Activated CD8-positive, alpha-beta memory T cell treated with anti-CD3 and anti-CD28 coated beads, Interleukin-2, amount 50 U/mL, for 4 hours (primary cell): Measurements from ENCODE around the gene POLG2.
"Not testable (repeated sequence)": the region's sequence is repeated elsewhere in the genome, so short reads cannot be mapped to it uniquely, and the experiment has no call there.

Experiments
- DNase-seq: peaks from one replicate; pipeline ENCODE4 v3.0.0-alpha.2; 2020

POLG2 gene

GRCh38 chr17:64480951-64481350 is 15.9 kb downstream of the POLG2 start:
- no peak for DNase-seq

DNA sequence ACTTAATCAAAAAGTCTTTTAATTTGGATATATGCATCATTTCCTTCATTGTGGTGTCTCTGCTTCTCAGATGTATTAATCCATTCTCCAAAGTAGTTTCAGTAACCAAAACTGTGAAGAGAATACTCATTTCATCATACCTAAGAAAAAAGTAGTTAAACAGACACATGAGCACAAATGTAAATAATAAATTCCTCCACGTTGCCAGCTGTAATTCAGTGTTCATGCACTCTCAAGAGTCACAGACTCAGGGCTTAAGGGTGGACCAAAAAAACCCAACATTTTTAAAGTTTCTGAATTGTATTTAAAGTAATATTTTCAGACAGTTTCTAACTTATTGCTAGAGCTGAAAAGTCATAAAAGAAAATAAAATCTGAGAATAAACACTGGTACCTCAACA is 19.0 kb downstream of the POLG2 start:
- DNase-seq = no peak

- DNase-seq = no peak
Observed at GRCh38 chr17:64472564-64472963, 24.3 kb downstream of the POLG2 start.

DNA sequence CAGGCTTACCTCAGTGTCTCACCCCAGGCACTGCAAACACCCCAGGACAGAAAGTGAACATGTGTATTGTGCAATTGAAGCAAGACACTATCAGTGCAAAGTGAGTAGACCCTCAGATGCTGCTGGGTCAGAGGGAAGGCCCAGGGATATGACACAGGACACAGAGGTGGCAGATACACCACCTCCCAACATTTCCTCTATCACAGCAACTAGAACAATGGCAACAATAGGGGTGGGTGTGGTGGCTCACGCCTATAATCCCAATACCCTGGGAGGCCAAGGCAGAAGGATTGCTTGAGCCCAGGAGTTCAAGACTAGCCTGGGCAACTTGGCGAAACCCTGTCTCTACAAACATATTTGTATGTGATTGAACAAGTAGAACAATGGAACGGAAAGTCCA is 25.4 kb downstream of the POLG2 start:
- no peak for DNase-seq

GRCh38 chr17:64470625-64471024 is 26.2 kb downstream of the POLG2 start:
- no peak for DNase-seq

GRCh38 chr17:64466834-64467233 is 30.0 kb downstream of the POLG2 start:
- DNase-seq = not testable (repeated sequence)

GRCh38 chr17:64466019-64466735 is 30.7 kb downstream of the POLG2 start:
- no peak for DNase-seq

DNA sequence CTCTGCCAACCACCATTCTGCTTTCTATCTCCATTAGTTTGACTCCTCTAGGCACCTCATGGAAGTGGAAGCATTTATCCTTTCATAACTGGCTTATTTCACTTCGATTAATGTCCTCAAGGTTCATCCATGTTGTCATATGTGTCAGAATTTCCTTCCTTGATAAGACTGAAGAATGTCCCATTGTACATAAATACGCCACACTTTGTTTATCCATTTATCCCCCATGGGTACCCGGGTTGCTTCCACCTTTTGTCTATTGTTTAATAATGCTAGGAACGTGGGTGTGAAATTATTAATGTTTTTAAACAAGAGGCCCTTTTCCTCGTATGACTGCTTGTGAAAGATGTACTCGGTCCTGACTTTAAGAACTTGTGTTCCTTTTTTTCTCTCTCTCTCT is 35.1 kb downstream of the POLG2 start:
- DNase-seq = no peak

- DNase-seq = no peak
Observed at GRCh38 chr17:64460955-64461354, 35.9 kb downstream of the POLG2 start.

GRCh38 chr17:64459818-64460217 is 37.0 kb downstream of the POLG2 start:
- DNase-seq = not testable (repeated sequence)

GRCh38 chr17:64459284-64459747 is 37.5 kb downstream of the POLG2 start:
- DNase-seq = no peak

- no peak for DNase-seq
Observed at GRCh38 chr17:64458756-64459155, 38.1 kb downstream of the POLG2 start.

- DNase-seq = no peak
Observed at GRCh38 chr17:64457156-64457555, 39.7 kb downstream of the POLG2 start.

- DNase-seq = no peak
Observed at GRCh38 chr17:64455993-64456885, 40.6 kb downstream of the POLG2 start.

DNA sequence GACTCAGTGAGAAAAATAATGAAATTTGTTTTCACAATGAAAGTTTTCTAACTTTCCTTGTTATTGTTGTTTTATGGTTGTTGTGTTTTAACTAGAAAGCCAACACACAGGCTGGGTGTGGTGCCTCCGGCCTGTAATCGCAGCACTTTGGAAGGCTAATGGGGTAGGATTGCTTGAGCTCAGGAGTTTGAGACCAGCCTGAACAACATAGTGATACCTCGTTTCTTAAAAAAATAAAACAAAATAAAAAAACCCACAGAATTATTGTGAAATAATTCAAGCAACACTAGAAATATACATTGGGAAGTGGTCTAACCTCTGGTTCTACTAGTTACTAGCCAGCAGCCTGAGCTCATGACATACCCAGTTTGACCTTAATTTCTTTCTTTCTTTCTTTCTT is 47.3 kb downstream of the POLG2 start:
- no peak for DNase-seq

- no peak for DNase-seq
Observed at GRCh38 chr17:64448665-64449512, 48.0 kb downstream of the POLG2 start, which contains the start of gene MILR1. TSS of gene MILR1 (plus strand) at chr17:64449115. CDS start at chr17:64449169, 54 bp downstream.

DNA sequence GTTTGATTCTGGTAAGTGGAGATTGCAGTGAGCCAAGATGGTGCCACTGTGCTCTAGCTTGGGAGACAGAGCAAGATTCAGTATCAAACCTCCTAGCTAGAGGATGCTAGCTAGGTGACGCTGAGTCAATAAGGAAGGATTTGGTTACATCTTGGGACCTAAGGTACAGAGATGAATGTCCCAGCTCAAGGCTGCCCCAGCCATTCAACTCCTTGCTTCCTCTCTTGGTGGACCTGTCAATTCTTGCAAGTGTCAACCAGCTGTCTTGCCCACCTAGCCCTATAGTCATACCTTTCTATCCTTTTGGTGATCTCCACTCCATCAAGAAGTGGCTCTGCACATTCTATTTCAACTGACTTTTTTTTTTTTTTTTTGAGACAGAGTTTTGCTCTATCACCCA is 49.3 kb downstream of the POLG2 start:
- no peak for DNase-seq

GRCh38 chr17:64443086-64443760 is 53.6 kb downstream of the POLG2 start:
- no peak for DNase-seq

GRCh38 chr17:64442541-64442971 is 54.3 kb downstream of the POLG2 start:
- DNase-seq = no peak

DNA sequence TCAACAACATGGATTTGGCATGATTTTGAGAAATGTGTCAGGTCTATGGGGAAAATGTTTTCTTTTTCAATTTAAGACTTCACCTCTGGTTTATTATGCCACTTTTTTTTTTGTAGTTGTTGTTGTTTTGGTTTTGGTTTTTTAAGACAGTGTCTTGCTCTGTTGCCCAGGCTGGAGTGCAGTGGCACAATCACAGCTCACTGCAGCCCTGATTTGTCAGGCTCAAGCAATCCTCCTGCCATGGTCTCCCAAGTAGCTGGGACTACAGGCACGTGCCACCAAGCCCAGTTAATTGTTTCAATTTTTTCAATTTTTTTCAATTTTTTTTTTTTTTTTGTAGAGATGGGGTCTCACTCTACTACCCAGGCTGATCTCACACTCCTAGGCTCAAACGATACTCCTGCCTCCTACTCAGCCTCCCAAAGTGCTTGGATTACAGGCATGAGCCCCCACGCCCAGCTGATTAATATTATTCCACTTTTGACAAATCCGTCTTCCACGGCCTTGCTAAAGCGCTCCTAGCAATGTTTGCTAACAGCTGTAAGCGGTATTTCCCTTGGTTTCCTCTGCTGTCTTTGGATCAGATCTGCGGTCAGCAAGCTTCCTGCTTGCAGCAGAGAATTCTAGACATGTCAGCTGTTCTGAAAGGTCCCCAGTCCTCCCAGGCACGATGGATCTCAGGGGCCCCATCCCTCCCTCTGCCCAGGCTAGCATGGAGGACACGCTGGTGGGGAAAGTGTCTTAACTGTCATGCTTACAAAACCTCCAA is 54.9 kb downstream of the POLG2 start:
- no peak for DNase-seq

GRCh38 chr17:64439956-64440355 is 56.9 kb downstream of the POLG2 start:
- no peak for DNase-seq

GRCh38 chr17:64439521-64439920 is 57.3 kb downstream of the POLG2 start:
- not testable (repeated sequence) for DNase-seq
